OCI-LY1 (cell line): ENCODE results near the gene DYRK2.

ENCODE experiments used
- H2AFZ ChIP-seq: fragments of 200-600 bp; sonication (generic), shearing (Covaris generic); 2 replicates; pipeline ENCODE4 v1.6.0; 2014; ENCODE audit warnings: antibody characterized with exemption, mild to moderate bottlenecking, low read length
- H3F3A ChIP-seq: fragments of 200-600 bp; sonication (generic), shearing (Covaris generic); 2 replicates; pipeline ENCODE4 v1.6.0; 2014; ENCODE audit warnings: mild to moderate bottlenecking, antibody characterized with exemption, low read length, moderate library complexity; ENCODE audit not compliant: insufficient read depth
- H3K27ac ChIP-seq: fragments of 200-600 bp; sonication (generic); 2 replicates; pipeline ENCODE4 v1.5.1; 2014; ENCODE audit warnings: low read length, mixed run types, mild to moderate bottlenecking, low read depth; ENCODE audit not compliant: poor library complexity, severe bottlenecking
- H3K27me3 ChIP-seq: fragments of 200-600 bp; sonication (generic); 2 replicates; pipeline ENCODE4 v1.6.0; 2014; ENCODE audit warnings: antibody characterized with exemption, mild to moderate bottlenecking, low read length, moderate library complexity; ENCODE audit not compliant: insufficient read depth
- H3K36me3 ChIP-seq: fragments of 200-600 bp; sonication (generic); 2 replicates; pipeline ENCODE4 v1.6.1; 2014; ENCODE audit warnings: mild to moderate bottlenecking, antibody characterized with exemption, low read length, moderate library complexity, mixed read lengths; ENCODE audit not compliant: insufficient read depth
- H3K4me1 ChIP-seq: fragments of 200-600 bp; sonication (generic); 2 replicates; pipeline ENCODE4 v1.5.1; 2014; ENCODE audit warnings: mild to moderate bottlenecking, low read length, moderate library complexity; ENCODE audit not compliant: insufficient read depth, severe bottlenecking
- H3K4me2 ChIP-seq: fragments of 200-600 bp; sonication (generic), shearing (Covaris generic); 2 replicates; pipeline ENCODE4 v1.6.1; 2014; ENCODE audit warnings: low read length
- H3K4me3 ChIP-seq: fragments of 200-600 bp; sonication (generic); 2 replicates; pipeline ENCODE4 v1.5.1; 2014; ENCODE audit warnings: low read length, low read depth, mild to moderate bottlenecking, mixed read lengths; ENCODE audit not compliant: poor library complexity, severe bottlenecking
- H3K79me2 ChIP-seq: fragments of 200-600 bp; shearing (Covaris generic); 2 replicates; pipeline ENCODE4 v1.6.1; 2016; ENCODE audit warnings: mixed run types, low read length, mixed read lengths; ENCODE audit not compliant: insufficient read depth
- H3K9ac ChIP-seq: fragments of 200-600 bp; sonication (generic), shearing (Covaris generic); 2 replicates; pipeline ENCODE4 v1.6.1; 2014; ENCODE audit warnings: mild to moderate bottlenecking, low read length, mixed read lengths
- H3K9me2 ChIP-seq: fragments of 200-600 bp; sonication (generic), shearing (Covaris generic); 2 replicates; pipeline ENCODE4 v1.6.1; 2014; ENCODE audit warnings: low read depth, mild to moderate bottlenecking, low read length, mixed read lengths
- H3K9me3 ChIP-seq: fragments of 200-600 bp; shearing (Covaris generic); 2 replicates; pipeline ENCODE4 v1.6.1; 2014; ENCODE audit warnings: low read length, mixed read lengths
- H4K20me1 ChIP-seq: fragments of 200-600 bp; sonication (generic), shearing (Covaris generic); 2 replicates; pipeline ENCODE4 v1.6.0; 2016; ENCODE audit warnings: mild to moderate bottlenecking, low read length; ENCODE audit not compliant: insufficient read depth
- EZH2 ChIP-seq: fragments of 200-600 bp; sonication (generic), shearing (Covaris generic); IDR thresholded peaks from 2 replicates; pipeline ENCODE4 v1.8.0; 2017; ENCODE audit warnings: borderline replicate concordance, mixed run types, mild to moderate bottlenecking, antibody characterized with exemption, low read length, moderate library complexity, mixed read lengths
- TF ChIP-seq, protein P1 (sequence below): fragments of 200-600 bp; sonication (generic), shearing (Covaris generic); IDR thresholded peaks from 2 replicates; pipeline ENCODE4 v1.5.1; 2017; ENCODE audit warnings: mild to moderate bottlenecking, antibody characterized with exemption, low read length, moderate library complexity, mixed read lengths

The DYRK2 gene

DNA sequence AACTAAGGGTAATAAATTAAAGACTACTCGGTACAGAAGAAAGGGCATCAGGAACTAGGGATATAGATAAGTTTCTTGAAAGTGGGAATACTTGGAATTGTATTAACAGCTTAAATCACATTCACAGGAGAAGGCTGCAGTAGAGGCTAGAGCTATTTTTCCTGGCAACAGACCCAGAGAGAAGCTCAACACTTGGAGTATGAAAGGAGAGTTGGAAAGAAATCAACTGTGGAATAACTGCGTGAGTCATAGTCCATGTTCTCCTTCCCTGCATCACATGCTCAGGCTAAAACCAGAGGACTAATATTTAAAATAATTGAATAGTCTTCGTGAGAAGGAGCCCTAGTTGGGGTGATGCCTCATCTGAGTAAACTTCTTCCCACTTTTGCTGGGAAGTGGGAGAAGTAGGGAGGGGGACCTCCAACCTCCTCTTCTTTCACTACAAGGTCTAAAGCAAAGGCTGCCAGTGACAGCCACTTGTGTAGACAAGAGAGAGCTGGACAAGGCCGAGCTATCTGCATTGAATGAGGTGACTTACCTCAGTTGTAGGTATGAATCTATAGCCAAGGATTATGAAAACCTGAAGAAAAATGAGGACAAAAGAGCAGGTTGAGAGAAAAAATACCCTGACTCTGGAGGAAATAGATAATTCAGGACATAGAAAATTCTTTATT, 32.7 kb downstream of the DYRK2 start:
- Histone ChIP-seq H4K20me1 (no peaks in the 10 kb centered on the region), H3K4me3 (no peak overlapping the region), H2AFZ (no peak overlapping the region), H3K9ac (no peak overlapping the region), H3K36me3 (no peaks in the 10 kb centered on the region), H3K4me1 (no peaks in the 10 kb centered on the region), H3K27me3 (no peaks in the 10 kb centered on the region), H3K27ac (no peak overlapping the region), H3K9me3 (no peaks in the 10 kb centered on the region), H3K9me2 (no peaks in the 10 kb centered on the region), H3F3A (no peaks in the 10 kb centered on the region), H3K4me2 (no peak overlapping the region), H3K79me2 (no peaks in the 10 kb centered on the region)
- TF ChIP-seq, protein P1, sequence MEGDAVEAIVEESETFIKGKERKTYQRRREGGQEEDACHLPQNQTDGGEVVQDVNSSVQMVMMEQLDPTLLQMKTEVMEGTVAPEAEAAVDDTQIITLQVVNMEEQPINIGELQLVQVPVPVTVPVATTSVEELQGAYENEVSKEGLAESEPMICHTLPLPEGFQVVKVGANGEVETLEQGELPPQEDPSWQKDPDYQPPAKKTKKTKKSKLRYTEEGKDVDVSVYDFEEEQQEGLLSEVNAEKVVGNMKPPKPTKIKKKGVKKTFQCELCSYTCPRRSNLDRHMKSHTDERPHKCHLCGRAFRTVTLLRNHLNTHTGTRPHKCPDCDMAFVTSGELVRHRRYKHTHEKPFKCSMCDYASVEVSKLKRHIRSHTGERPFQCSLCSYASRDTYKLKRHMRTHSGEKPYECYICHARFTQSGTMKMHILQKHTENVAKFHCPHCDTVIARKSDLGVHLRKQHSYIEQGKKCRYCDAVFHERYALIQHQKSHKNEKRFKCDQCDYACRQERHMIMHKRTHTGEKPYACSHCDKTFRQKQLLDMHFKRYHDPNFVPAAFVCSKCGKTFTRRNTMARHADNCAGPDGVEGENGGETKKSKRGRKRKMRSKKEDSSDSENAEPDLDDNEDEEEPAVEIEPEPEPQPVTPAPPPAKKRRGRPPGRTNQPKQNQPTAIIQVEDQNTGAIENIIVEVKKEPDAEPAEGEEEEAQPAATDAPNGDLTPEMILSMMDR: no peak
- TF ChIP-seq EZH2: no peak

- Histone ChIP-seq H3K36me3 (no peaks in the 10 kb centered on the region), H2AFZ (no peak overlapping the region), H3K9me3 (no peaks in the 10 kb centered on the region), H3K4me1 (no peaks in the 10 kb centered on the region), H3K9ac (no peak overlapping the region), H3K4me3 (no peak overlapping the region), H3K27ac (no peak overlapping the region), H3K9me2 (no peaks in the 10 kb centered on the region), H3K4me2 (no peak overlapping the region), H4K20me1 (no peaks in the 10 kb centered on the region), H3K79me2 (no peaks in the 10 kb centered on the region), H3K27me3 (no peaks in the 10 kb centered on the region), H3F3A (no peaks in the 10 kb centered on the region)
- TF ChIP-seq EZH2: no peak
- TF ChIP-seq, protein P1: no peak
Measured at GRCh38 chr12:67681941-67682620, 33.5 kb downstream of the DYRK2 start.

DNA sequence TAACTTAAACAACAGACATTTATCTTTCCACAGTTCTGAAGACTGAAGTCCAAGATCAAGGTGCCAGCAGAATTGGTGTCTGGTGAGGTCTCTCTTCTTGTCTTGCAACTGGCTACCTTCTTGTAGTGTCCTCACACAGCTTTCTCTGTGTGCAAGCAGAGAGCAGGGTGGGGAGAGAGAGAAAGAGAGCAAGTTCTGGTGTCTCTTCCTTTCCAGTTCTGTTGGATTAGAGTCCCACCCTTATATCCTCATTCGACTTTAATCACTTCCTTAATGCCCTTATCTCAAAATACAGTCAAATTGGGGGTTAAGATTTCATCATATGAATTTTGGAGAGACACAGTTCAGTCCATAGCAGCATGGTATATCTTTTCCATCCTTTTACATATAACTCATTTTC, 40.8 kb downstream of the DYRK2 start:
- no peaks in the 10 kb centered on the region for H3F3A ChIP-seq
- no peaks in the 10 kb centered on the region for H3K27me3 ChIP-seq

More for the DNA sequence above, 40.8 kb downstream of the DYRK2 start:
- Histone ChIP-seq H3K9ac (no peak overlapping the region), H3K4me2 (no peak overlapping the region), H3K9me3 (no peaks in the 10 kb centered on the region), H3K9me2 (no peaks in the 10 kb centered on the region), H4K20me1 (no peaks in the 10 kb centered on the region), H3K79me2 (no peaks in the 10 kb centered on the region), H3K36me3 (no peaks in the 10 kb centered on the region), H3K4me1 (no peaks in the 10 kb centered on the region), H3K27ac (no peak overlapping the region), H3K4me3 (no peak overlapping the region), H2AFZ (no peak overlapping the region)
- TF ChIP-seq, protein P1: no peak
- TF ChIP-seq EZH2: no peak
